KMS-11 (cell line): ENCODE measurements around the gene GSX2.

Source experiments
- H2AFZ ChIP-seq: fragments of 200-600 bp; sonication (generic); 2 replicates; pipeline ENCODE4 v1.6.1; 2016; ENCODE audit warnings: antibody characterized with exemption, mixed run types, low read depth
- H3K27ac ChIP-seq: fragments of 200-600 bp; sonication (generic); 2 replicates; pipeline ENCODE4 v1.6.1; 2016; ENCODE audit warnings: mild to moderate bottlenecking, mixed run types
- H3K27me3 ChIP-seq: fragments of 200-600 bp; sonication (generic); 2 replicates; pipeline ENCODE4 v1.6.1; 2017; ENCODE audit warnings: mild to moderate bottlenecking, low read depth, mixed run types, moderate library complexity; ENCODE audit not compliant: insufficient read depth
- H3K36me3 ChIP-seq: fragments of 200-600 bp; sonication (generic); 2 replicates; pipeline ENCODE4 v1.6.1; 2017; ENCODE audit warnings: mild to moderate bottlenecking, mixed run types; ENCODE audit not compliant: insufficient read depth
- H3K4me1 ChIP-seq: fragments of 200-600 bp; sonication (generic); 2 replicates; pipeline ENCODE4 v1.6.1; 2016; ENCODE audit warnings: mild to moderate bottlenecking, low read depth, mixed run types; ENCODE audit not compliant: poor library complexity, severe bottlenecking
- H3K4me2 ChIP-seq: fragments of 200-600 bp; sonication (generic); 2 replicates; pipeline ENCODE4 v1.7.0; 2016; ENCODE audit warnings: mild to moderate bottlenecking, mixed run types
- H3K4me3 ChIP-seq: fragments of 200-600 bp; sonication (generic); IDR thresholded peaks from 2 replicates; pipeline ENCODE4 v1.6.1; 2017; ENCODE audit warnings: low read depth, low read length, mixed read lengths; ENCODE audit not compliant: insufficient read depth
- H3K79me2 ChIP-seq: fragments of 200-600 bp; sonication (generic); 2 replicates; pipeline ENCODE4 v1.6.1; 2016; ENCODE audit warnings: low read depth, mixed run types; ENCODE audit not compliant: insufficient read depth
- H3K9ac ChIP-seq: fragments of 200-600 bp; sonication (generic); 2 replicates; pipeline ENCODE4 v1.6.1; 2016; ENCODE audit warnings: mild to moderate bottlenecking, mixed run types
- H4K20me1 ChIP-seq: fragments of 200-600 bp; sonication (generic); 2 replicates; pipeline ENCODE4 v1.6.1; 2016; ENCODE audit warnings: mild to moderate bottlenecking, mixed run types; ENCODE audit not compliant: insufficient read depth
- TF ChIP-seq, protein P1 (sequence below): fragments of 200-600 bp; sonication (generic); conservative IDR thresholded peaks from 2 replicates; pipeline ENCODE4 v1.6.1; 2017; ENCODE audit warnings: low read depth, mild to moderate bottlenecking, antibody characterized with exemption, low read length, moderate library complexity, mixed read lengths

Gene GSX2

DNA sequence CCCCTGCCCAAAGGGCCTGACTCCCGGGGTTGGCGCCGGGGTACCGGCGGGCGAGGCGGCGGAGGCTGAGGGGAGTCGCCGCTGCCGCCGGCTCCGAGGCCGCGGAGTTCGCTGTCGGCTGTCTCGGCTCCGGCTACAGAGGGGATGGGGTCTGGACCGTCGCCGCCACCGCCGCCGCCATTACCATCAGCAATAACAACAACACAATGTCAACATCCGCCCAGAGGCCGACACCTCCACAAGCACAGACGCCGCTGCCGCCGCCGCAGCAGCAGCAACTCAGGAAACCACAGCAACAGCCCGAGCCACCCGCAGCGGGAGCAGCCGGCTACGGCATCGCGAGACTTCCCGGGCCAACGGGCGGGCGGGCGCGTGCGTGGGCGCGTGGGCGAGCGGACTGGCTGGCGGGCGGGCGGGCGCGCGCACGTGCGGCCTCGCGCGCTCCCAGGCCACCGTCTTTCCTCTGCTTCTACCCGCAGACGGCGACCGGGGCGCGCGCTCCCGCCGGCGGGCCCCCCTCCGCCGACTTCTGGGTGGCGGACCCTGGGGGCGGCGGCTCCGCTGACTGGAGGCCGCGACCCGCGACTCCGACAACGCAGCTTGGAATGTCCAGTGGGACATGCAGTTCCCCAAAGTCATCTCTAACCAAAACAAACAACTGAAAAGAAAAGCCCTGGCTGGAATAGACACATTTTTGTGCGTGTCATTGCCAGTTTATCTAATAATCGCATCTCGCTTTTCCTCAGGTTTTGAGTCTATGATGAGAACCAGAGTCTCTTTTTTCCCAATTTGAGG, 35.4 kb upstream of the GSX2 start, which contains the start of gene CHIC2:
Gene CHIC2 (minus strand): TSS at position 289 of the 795 bp plus-strand sequence. CDS start 305 bp downstream, outside the sequence.
- Histone ChIP-seq H3K27me3 (no peaks in the 10 kb centered on the region), H3K4me2 (peak within 1 kb of the TSS; percentile 96), H3K4me1 (peaks cover 41% of the 10 kb centered on the region), H3K79me2 (peaks cover 46% of the 10 kb centered on the region), H4K20me1 (0 out of 2 replicates have a peak, but pooled peaks cover 6% of the 10 kb centered on the region), H3K36me3 (no peaks in the 10 kb centered on the region), H3K4me3 (peak within 1 kb of the TSS; percentile 84), H3K9ac (peak within 1 kb of the TSS; percentile 94), H2AFZ (peak within 1 kb of the TSS; percentile 90), H3K27ac (peak within 1 kb of the TSS; percentile 89)
- TF ChIP-seq, protein P1, sequence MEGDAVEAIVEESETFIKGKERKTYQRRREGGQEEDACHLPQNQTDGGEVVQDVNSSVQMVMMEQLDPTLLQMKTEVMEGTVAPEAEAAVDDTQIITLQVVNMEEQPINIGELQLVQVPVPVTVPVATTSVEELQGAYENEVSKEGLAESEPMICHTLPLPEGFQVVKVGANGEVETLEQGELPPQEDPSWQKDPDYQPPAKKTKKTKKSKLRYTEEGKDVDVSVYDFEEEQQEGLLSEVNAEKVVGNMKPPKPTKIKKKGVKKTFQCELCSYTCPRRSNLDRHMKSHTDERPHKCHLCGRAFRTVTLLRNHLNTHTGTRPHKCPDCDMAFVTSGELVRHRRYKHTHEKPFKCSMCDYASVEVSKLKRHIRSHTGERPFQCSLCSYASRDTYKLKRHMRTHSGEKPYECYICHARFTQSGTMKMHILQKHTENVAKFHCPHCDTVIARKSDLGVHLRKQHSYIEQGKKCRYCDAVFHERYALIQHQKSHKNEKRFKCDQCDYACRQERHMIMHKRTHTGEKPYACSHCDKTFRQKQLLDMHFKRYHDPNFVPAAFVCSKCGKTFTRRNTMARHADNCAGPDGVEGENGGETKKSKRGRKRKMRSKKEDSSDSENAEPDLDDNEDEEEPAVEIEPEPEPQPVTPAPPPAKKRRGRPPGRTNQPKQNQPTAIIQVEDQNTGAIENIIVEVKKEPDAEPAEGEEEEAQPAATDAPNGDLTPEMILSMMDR, result no peak

DNA sequence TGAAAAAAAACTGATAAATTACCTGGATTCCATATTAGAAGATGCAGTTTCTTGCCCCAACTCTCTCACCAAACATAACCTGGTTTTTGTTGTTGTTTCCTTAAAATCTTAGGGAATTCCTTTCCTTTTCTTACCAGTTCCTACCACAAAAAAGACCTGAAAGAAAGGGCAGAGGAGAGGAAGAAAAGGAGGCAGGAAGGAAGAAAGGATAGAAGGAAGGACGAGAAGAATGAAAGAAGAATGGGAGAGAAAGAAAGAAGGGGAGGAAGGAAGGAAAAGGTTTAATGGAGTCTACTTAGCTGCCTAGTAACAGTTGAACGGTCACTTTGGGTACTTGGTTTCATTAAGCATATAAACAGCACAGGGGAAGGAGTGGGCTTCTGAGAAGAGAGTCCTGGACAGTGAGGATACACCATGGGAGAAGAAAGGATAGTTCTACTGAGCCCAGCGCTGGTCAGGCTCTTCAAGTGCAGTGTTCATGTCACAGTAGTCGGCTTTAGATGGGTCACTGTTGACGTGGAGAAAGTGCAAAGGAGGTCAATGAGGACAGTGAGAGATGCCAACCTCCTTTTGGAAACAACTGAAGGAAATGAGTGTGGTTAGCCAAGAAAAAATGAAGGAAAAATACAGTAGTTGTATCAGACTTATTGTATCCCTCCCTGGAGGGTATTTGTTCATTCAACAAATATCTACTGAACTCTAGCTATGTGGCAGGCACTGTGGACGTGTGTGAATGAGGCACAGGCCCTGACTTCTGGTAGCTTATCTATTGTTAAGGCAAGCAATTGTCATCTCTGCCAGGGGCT, 34.5 kb upstream of the GSX2 start:
- Histone ChIP-seq H3K27ac (peak overlapping the region; percentile 89), H2AFZ (peak overlapping the region; percentile 90), H3K27me3 (no peaks in the 10 kb centered on the region), H3K4me2 (peak overlapping the region; percentile 96), H4K20me1 (0 out of 2 replicates have a peak, but pooled peaks cover 6% of the 10 kb centered on the region), H3K4me1 (peaks cover 32% of the 10 kb centered on the region), H3K9ac (peak overlapping the region; percentile 94), H3K36me3 (no peaks in the 10 kb centered on the region), H3K4me3 (no peak overlapping the region), H3K79me2 (peaks cover 37% of the 10 kb centered on the region)
- TF ChIP-seq, protein P1, result no peak

DNA sequence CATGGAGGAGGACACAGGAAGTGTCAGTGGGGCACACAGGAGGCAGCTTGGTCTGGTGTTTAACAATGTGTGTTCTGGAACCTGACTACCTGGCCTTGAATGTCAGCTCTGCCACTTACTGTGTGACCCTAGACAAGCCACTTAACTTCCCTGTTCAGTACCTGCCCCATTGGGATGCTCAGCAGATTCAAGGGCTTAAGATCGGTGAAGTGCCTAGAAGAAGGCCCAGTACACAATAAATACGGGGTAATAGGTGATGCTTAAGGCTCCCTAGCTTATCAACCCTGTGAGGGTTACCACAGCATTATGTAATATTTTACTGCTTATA, 33.9 kb upstream of the GSX2 start:
- no peak overlapping the region for H3K4me3 ChIP-seq
- 0 out of 2 replicates have a peak, but pooled peaks cover 6% of the 10 kb centered on the region for H4K20me1 ChIP-seq
- no peak overlapping the region for H3K9ac ChIP-seq
- peaks cover 31% of the 10 kb centered on the region for H3K79me2 ChIP-seq
- no peak overlapping the region for H3K4me2 ChIP-seq
- peak overlapping the region; percentile 90; the same call in 1 of the 2 replicates for H2AFZ ChIP-seq
- no peak overlapping the region for H3K27ac ChIP-seq
- H3K4me1 ChIP-seq, result peaks cover 26% of the 10 kb centered on the region
- no peaks in the 10 kb centered on the region for H3K36me3 ChIP-seq
- no peaks in the 10 kb centered on the region for H3K27me3 ChIP-seq
- TF ChIP-seq, protein P1, result no peak

DNA sequence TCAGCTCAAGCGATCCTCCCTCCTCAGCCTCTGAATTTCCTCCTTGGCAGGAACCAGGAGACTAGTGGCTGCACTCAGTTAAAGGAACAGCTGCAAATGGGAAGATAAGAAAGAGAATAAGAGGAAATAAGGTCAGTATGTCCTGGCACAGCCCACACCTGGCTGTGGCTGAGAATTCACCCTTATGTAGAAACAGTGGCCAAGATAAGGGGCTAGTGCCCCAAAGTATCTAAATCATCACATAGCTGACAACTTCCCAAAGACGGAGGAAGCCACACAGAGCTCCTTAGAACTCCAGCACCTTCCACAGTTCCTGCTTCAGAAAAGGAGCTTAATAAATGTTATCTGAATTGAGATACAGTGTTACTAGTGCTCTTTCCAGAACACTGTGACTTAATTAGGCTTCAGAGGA, 33.2 kb upstream of the GSX2 start:
- no peak overlapping the region for H3K4me3 ChIP-seq
- no peak overlapping the region for H3K9ac ChIP-seq
- H2AFZ ChIP-seq, result no peak overlapping the region
- peaks cover 24% of the 10 kb centered on the region for H3K79me2 ChIP-seq
- no peak overlapping the region for H3K4me2 ChIP-seq
- H3K27me3 ChIP-seq, result no peaks in the 10 kb centered on the region
- 0 out of 2 replicates have a peak, but pooled peaks cover 6% of the 10 kb centered on the region for H4K20me1 ChIP-seq
- TF ChIP-seq, protein P1, result no peak
- no peak overlapping the region for H3K27ac ChIP-seq
- H3K4me1 ChIP-seq, result peaks cover 20% of the 10 kb centered on the region
- H3K36me3 ChIP-seq, result no peaks in the 10 kb centered on the region
